Osteocyte (in vitro differentiated cells): ENCODE measurements around the gene CELF4. TPM values are rescaled to one million over a fixed set of nuclear protein-coding genes. Genes with fewer than 3 reads are reported as not detected.

Experiments used
- DNase-seq: peaks from one replicate; pipeline ENCODE4 v3.0.0; 2021; ENCODE audit warnings: mixed read lengths; ENCODE audit not compliant: unreplicated experiment; ENCODE audit errors: extremely low spot score
- H3K27ac Mint-ChIP-seq: one replicate; pipeline ENCODE4 v1.8.0; 2021; ENCODE audit warnings: mild to moderate bottlenecking, mixed read lengths; ENCODE audit not compliant: unreplicated experiment
- H3K27me3 Mint-ChIP-seq: one replicate; pipeline ENCODE4 v1.8.0; 2021; ENCODE audit warnings: mixed read lengths; ENCODE audit not compliant: unreplicated experiment
- H3K36me3 Mint-ChIP-seq: one replicate; pipeline ENCODE4 v1.8.0; 2021; ENCODE audit warnings: mixed read lengths; ENCODE audit not compliant: unreplicated experiment
- H3K4me1 Mint-ChIP-seq: one replicate; pipeline ENCODE4 v1.8.0; 2021; ENCODE audit warnings: mixed read lengths; ENCODE audit not compliant: unreplicated experiment
- H3K4me3 Mint-ChIP-seq: one replicate; pipeline ENCODE4 v1.8.0; 2021; ENCODE audit warnings: mild to moderate bottlenecking, moderate library complexity, mixed read lengths; ENCODE audit not compliant: unreplicated experiment
- H3K9me3 Mint-ChIP-seq: one replicate; pipeline ENCODE4 v1.8.0; 2021; ENCODE audit warnings: mixed read lengths; ENCODE audit not compliant: unreplicated experiment
- CTCF ChIP-seq: fragments of 200-600 bp; sonication (generic); IDR thresholded peaks from 2 replicates; pipeline ENCODE4 v1.5.0; 2021; ENCODE audit warnings: antibody characterized with exemption, mild to moderate bottlenecking, moderate library complexity
- total RNA-seq: library from RNA; stranded (reverse); gene quantifications from 2 replicates; pipeline ENCODE4 v1.2.1, GENCODE V29; 2021

CELF4 gene
- total RNA-seq, 1 donor from 2014 or later = not detected

GRCh38 chr18:37553633-37554398, 11.8 kb downstream of the CELF4 start:
- H3K27me3 Mint-ChIP-seq = no peaks in the 10 kb centered on the region
- DNase-seq = no peak
- peak; percentile 10 for TF ChIP-seq CTCF
- H3K4me3 Mint-ChIP-seq = no peak overlapping the region
- no peaks in the 10 kb centered on the region for H3K4me1 Mint-ChIP-seq
- H3K9me3 Mint-ChIP-seq = no peaks in the 10 kb centered on the region
- no peaks in the 10 kb centered on the region for H3K36me3 Mint-ChIP-seq
- H3K27ac Mint-ChIP-seq = no peak overlapping the region

- Mint-ChIP-seq H3K27ac (no peak overlapping the region), H3K9me3 (no peaks in the 10 kb centered on the region), H3K36me3 (no peaks in the 10 kb centered on the region), H3K27me3 (no peaks in the 10 kb centered on the region), H3K4me1 (no peaks in the 10 kb centered on the region), H3K4me3 (no peak overlapping the region)
- no peak for DNase-seq
- TF ChIP-seq CTCF = no peak
Observed at GRCh38 chr18:37552286-37552685, 13.3 kb downstream of the CELF4 start.

- Mint-ChIP-seq H3K27ac (no peak overlapping the region), H3K36me3 (no peaks in the 10 kb centered on the region), H3K4me3 (no peak overlapping the region), H3K27me3 (no peaks in the 10 kb centered on the region), H3K4me1 (no peaks in the 10 kb centered on the region), H3K9me3 (no peaks in the 10 kb centered on the region)
- TF ChIP-seq CTCF = no peak
- DNase-seq = no peak
Observed at GRCh38 chr18:37551846-37552245, 13.8 kb downstream of the CELF4 start.

GRCh38 chr18:37551249-37551648, 14.3 kb downstream of the CELF4 start:
- H3K27me3 Mint-ChIP-seq = no peaks in the 10 kb centered on the region
- H3K9me3 Mint-ChIP-seq = no peaks in the 10 kb centered on the region
- H3K36me3 Mint-ChIP-seq = no peaks in the 10 kb centered on the region

More at GRCh38 chr18:37551249-37551648, 14.3 kb downstream of the CELF4 start:
- no peak overlapping the region for H3K27ac Mint-ChIP-seq
- H3K4me3 Mint-ChIP-seq = no peak overlapping the region
- H3K4me1 Mint-ChIP-seq = no peaks in the 10 kb centered on the region
- no peak for DNase-seq
- TF ChIP-seq CTCF = no peak
